ENCODE results near the gene ZNRF2.

The ZNRF2 gene

DNA sequence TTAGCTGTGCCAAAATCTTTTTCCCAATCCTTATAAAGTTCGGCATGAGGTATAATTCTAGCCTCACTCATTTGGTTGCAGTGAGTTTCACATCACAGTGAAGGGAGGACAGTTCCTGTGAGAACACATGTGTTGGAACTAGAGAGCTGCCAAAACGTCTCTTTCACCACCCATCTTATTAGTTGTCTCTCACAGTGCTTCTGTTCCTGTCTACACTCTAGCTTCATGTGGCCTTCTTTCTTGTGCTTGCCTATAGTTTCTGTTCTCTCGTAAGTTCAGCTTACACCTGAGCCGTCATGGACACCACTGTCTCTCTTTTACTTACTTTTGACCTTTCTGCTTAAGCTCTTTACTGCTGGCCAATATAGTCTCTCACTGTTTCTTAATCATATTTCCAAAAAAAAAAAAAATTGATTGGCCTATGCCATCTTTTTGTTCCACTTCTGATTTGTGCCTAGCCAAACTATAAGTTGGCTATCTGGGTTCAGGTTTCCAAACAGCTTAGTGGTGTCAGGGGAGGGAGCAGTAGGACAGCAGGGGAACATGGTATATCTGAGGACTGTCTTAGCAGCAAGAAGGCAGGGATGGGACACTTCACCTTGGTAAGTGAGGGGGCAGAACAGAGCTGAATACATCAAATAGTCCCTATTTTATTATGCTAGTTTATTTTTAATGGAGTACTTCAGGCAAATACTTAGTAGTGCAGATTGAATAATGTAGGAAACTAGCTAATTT is 38.0 kb downstream of the ZNRF2 start:
- DNase-seq (ENCODE audit: low spot score) = peak; percentile 24

DNA sequence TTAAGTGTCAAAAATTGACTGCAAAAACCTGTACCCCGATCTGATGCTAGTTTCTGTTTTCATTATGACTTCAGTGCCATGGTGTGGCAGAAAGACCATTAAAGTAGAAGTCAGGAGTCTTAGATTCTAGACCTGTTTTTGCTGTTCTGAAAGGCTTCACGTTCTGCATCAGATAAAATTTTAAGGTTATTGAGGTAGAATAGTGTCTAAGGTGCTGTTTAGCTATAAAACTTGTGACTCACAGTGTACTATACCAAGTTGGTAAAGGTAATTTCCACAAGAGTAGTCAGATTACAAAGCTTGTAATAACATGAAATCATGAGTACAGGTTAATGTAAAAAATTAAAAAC is 38.6 kb downstream of the ZNRF2 start:
- DNase-seq (ENCODE audit: low spot score) = no peak

DNA sequence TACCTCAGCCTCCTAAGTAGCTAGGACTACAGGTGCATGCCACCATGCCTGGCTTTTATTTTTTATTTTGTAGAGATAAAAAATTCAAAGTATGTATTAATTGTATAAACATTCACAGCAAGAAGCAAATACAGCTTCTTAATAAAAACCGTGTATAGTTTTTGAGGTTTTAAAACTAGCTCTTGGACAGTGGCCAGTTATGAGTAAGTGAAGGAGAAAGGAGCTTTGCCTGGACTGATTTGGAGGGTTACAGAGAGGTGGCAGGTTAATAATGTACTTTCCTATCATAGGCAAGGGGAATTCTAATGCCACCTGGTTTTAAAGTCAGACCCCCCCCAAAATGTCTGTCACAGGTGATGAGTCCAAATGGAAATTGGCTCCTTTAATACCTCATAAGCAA is 43.4 kb downstream of the ZNRF2 start:
- DNase-seq (ENCODE audit: low spot score) = no peak

DNA sequence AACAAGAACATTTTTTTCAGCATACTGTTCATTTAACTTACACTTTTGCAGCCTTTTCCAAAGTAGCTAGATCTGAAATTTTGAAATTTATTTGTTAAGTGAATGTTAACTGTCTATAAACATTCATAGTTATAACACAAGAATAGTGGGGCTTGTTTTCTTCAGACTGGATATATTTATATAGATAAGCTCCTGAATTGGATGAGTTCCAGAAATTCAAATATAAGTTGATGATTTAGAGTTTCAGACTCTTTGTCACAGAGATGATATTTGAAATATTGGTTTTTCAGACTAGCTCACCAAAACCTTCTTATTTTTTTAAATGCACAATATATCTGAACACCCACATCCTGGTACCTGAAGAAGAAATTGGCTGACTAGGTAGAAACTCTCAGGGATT is 44.0 kb downstream of the ZNRF2 start:
- DNase-seq (ENCODE audit: low spot score) = no peak

DNA sequence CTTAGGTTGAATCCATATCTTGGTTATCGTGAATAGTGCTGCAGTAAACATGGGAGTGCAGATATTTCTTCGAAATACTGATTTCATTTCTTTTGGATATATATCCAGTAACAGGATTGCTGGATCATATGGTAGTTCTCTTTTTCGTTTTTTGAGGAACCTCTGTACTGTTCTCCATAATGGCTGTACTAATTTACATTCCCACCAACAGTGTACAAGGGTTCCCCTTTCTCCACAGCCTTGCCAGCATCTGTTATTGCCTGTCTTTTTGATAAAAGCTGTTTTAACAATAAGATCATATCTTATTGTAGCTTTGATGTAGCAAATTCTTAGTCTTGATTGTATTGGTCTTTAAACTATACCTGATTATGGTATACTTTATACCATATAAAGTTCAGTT is 45.3 kb downstream of the ZNRF2 start:
- DNase-seq (ENCODE audit: low spot score) = no peak

DNA sequence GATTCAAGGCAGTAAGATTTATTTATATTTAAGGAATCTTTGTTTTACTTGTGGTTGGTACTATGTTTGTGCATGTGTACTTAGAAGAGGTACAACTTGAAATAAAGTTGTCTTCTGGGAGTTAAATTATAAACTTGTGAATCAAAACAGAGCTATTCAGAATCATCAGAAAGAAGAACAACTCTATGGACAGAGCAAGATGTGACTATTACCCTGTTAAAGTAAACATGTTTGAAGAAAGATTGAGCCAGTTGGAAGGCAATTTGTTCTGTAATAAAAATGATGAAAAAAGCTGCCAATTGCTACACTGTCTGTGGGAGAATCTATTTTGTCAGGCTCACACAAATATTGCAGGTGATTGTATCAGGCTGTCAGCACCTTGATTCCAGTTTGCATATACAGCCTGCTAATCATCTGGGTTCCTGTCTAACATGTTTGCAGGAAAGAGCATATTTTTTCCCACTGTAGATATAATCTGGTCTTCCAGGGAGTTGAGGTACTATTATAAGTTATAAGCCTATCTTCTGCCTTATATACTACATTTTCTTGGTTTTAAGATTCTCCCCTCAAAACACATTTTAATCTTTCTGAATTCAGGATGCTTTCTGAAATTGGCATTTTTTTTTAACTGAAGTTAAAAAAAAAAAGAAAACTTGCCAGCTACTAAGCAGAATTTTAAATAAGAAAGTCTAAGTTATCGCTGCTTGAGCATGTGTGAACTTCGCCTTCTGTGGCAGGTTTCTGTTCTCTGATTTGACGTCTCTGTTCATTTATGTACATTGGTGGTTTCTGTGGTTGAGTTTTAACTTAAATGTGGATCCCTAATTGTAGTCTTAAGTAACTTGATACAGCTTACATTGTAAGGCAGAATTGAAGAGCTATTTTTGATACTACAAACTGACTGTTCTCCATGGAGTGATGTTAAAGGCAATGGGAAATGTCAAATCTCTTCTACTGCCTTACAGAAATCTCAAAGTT is 46.0 kb downstream of the ZNRF2 start:
- no peak for DNase-seq (ENCODE audit: low spot score)

DNA sequence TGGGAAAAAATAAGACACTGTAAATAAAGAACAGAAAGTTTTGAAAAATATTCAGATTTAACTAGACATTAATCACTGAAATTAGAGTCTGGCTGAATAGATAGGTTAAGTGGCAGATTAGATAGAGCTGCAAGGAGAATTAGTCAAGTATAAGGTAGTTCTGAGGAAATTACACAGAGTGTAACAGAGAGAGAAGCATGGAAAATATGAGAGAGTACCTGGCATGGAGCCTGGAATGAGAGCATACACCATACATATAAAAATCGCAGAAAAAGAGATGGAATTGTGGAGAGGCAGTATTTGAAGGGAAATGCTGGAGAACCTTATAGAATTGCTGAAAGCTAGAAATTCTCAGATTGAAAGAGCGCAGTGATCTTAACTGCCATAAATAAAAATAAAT is 46.9 kb downstream of the ZNRF2 start:
- DNase-seq (ENCODE audit: low spot score) = no peak

DNA sequence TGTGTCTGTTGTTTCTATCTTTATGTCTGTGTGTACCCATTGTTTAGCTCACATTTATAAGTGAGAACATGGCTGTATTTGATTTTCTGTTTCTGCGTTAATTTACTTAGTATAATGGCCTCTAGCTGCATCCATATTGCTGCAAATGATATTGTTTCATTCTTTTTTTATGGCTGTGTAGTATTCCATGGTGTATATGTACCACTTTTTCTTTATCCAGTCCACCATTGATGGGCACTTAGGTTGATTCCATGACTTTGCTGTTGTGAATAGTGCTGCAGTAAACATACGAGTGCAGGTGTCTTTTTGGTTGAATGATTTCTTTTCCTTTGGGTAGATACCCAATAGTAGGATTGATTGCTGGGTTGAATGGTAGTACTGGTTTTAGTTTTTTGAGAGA is 48.2 kb downstream of the ZNRF2 start:
- no peak for DNase-seq (ENCODE audit: low spot score)

DNA sequence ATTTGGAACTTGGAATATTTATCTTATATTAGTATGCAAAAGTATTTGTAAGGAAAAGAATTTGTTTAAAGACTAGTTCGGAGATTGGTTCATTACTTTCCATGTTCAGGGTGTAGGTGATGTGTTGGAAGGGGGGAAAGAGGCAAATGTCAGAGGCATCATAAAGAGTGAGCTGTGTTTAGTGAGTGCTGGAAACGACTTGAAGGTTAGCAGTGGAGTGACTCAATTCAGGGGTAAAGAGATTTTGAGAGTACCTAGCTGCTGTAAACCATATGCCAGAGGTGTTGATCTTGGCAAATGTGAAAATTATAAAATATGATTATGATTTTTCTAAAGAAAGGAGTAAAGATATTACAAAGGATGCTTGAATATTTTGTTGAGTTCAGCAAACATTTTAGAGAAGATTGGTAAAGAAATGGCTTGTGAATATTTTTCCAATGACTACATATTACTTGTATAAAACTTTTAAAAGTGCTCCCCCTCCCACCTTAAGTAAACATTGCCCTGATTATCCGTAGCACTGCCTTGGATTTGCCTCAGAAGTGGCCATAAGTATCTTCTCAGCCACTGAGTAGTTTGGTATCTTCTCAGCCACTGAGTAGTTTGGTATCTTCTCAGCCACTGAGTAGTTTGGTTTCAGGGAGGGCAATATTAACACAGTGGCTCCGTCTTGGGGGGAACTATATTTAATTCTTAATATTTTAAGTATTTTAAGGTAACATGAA is 51.5 kb downstream of the ZNRF2 start:
- DNase-seq (ENCODE audit: low spot score) = no peak

DNA sequence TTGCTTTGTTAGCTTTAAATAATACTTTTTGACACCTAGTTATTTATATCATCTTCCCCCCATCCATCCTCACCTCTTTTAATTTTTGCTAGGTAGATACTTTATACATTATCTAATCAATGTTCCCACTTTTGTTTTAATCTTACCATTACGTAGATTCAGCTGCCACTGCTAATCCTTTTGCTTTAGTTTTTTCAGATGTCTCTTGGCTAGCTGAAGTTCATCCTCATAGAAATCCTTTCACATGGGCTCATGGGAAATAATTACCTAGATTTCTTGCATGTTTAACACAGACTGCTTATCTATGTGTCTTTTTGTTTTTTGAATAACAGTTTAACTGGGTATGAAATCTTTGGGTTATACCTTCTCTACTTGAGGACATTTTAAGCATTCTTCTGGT is 60.1 kb downstream of the ZNRF2 start:
- DNase-seq (ENCODE audit: low spot score) = no peak

DNA sequence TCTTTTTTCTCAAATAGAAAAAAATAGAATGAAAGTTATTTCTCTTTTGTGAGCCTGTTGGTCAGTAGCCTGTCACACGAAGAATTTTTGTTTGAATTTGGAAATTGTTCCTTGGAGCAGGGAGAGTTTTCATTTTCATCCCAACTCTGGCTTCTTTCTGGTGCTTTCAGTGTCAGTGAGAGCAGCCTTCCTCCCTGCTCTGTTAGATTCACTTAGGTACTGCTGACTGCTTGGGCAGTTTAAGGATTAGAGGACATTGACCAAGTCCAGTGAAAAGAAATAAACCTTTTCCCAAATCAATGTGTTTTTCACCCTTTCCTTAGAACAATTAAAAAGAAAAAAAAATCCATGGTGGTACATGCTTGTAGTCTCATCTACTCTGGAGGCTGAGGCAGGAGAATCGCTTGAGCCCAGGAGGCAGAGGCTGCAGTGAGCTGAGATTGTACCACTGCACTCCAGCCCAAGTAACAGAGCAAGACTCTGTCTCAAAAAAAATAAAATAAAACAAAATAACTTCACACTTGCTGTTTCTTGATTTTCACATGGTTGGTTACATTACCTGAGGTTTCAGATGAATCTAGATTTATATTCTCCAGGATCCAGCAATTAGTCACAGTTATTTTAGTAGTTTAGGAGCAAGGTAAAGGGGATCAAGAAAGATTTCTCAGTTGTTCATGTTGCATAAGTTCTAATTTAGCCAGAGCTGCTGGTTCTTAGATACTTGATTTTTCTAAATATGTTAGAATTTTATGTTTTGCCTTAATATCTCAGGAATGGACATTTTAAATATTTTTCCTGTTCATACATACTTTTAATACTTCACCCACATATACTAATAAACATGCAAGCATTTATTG is 63.1 kb downstream of the ZNRF2 start:
- DNase-seq (ENCODE audit: low spot score) = no peak

DNA sequence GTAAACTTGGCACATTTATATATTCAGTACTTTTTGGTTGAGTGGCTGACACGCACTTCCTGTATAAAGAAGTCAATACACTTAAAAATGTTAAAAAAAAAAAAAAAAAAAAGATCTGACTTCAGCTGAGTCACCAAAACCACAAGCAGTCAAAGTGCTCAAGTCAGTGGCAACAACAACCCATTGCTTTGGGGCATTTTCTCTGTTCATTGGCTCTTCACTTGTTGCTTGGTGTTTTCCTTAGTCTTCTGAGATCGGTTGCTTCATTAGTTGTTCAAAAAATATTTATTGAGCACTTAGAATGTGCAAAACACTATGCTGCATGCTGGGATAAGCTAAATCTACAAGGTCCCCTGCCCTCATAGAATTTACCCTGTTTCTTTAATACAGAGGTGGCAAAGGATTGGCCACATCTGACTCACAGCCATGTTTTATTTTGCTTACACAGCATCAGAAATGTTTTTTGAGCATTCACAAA is 63.7 kb downstream of the ZNRF2 start:
- DNase-seq (ENCODE audit: low spot score) = no peak

DNA sequence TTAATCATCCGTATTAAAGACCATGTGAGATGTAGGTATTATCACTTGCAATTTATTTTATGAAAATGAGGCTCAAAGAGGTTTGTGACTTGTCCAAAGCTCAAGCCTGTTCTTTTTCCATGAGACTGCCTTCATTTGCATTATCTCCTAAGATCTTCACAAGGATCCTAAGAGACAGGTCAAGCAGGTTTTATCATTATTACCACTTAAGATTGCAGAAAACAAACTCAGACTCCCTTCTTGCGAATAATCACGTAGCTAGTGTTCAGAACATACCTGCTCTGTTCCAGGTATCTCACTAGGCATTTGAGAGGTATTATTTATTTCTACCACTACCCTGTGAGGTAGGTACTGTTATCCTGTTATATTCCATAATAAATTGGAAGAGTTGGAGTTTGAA is 64.8 kb downstream of the ZNRF2 start:
- DNase-seq (ENCODE audit: low spot score) = no peak

DNA sequence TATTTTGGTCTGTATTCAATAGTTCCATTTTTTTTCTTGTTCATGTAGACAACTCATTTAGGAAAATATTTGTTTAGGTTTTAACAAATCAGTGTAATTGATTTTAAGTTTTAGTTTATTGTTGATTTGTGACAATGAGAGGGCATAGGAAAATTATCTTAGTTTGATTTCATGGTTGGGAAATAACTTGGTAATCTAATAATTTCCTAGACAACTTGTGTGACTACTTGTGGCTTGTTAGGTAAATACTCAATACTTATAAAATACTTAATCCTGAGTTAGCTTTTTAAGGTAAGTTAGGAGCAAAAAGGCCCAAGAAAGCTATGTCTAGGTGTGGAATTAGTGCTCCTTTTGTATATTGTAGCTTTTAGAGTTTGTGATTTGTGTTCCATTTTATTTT is 65.4 kb downstream of the ZNRF2 start:
- DNase-seq (ENCODE audit: low spot score) = no peak

DNA sequence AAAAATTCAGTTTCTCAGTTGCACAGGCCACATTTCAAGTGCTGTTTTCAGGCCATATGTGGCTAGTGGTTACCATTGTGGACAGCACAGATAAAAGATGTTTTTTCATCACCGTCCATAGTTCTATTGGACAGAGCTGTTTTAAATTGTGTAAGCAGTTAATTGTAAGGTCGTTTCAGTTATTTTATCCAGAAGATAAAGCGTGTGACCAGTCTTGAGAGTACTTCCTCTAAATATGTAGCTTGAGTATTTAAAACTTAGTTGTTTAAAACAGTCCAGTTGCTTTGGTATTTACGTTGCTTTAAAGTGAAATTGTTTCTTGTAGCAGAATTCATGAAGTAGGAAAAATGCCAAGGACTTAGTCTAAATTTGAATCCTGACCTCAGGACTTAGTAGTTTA is 66.9 kb downstream of the ZNRF2 start:
- DNase-seq (ENCODE audit: low spot score) = no peak

DNA sequence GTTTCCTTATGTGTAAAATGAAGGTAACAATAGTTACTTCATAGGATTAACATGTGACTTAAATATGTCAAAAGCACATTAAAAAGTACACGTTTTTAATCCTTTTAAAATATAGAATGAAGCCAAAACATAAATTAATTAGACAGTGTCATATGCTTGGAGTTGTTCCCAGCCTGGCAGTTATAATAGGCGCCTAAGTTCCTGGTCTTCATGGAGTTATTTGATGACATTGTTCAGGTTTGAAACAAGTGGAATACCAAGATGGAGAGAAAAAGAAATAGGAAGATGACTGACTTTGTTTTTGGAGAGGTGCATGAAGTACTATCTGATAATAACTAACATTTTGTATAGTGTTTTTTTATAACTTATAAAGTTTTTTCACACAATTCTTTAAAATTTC is 67.3 kb downstream of the ZNRF2 start:
- no peak for DNase-seq (ENCODE audit: low spot score)

DNA sequence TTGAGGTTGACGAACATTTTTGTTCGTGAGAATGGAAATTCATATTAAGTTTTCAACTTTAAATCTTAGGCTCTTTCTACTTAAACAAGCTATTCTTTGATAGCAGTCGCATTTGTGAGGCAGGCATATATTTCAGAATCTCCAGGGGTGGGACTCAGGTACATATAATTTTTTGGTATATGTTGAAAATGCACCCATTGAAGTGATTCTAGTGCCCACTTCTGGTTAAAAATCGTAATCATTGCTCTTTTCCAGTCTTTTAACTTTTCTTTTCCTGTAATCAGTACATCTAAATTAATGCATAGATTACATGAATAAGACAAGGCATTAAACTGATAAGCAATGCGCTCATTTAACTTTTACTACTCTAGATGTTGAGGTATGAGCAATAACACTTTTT is 67.8 kb downstream of the ZNRF2 start:
- no peak for DNase-seq (ENCODE audit: low spot score)

DNA sequence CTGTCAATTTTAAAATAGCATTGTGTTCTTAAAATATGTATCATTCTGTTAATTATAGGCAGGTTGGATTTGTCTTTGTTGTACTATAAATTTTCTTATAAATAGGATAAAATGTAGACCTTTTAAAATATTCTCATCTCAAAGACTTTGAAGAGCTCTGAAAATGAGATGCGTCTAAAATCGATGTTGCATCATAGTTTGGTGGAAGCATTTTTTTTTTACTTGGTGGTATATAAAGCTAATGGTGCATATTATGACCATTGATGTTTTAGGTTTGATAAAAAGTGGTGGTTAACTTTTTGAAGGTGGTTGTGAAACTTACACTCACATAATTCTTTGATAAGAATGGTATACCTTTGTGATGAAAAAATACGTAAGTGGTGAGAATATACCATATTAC is 69.1 kb downstream of the ZNRF2 start:
- DNase-seq (ENCODE audit: low spot score) = no peak

DNA sequence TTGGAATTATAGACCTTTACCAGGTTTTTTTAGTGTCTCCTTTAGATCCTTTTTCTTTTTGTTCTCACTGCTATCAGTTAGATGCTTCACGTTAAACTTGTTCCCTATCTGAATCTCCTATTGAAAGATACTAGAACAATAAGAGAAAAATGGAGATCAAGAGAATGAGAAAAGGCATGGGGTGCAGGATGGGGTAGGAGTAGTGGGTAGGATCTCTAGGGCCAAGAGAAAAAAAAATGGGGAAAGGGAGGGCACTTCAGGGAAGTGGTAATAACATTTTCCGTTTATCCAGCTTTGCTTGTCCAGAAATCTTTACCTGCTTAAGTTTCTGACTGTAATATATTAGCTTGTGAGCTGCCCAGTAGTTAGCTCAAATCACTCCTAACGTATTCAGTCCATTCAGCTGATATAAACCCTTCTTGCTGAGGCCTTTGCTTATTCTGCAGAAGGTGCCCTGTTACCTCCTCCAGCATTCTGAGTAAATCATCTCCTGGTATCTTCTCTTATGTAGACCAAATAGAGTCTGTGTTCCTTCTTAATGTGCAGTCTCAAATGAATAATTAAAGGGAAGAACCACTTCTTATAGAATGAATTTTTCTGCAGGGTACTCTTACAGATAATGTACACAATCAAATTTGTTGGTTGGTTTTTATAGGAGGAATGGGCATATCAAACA is 69.7 kb downstream of the ZNRF2 start:
- no peak for DNase-seq (ENCODE audit: low spot score)

DNA sequence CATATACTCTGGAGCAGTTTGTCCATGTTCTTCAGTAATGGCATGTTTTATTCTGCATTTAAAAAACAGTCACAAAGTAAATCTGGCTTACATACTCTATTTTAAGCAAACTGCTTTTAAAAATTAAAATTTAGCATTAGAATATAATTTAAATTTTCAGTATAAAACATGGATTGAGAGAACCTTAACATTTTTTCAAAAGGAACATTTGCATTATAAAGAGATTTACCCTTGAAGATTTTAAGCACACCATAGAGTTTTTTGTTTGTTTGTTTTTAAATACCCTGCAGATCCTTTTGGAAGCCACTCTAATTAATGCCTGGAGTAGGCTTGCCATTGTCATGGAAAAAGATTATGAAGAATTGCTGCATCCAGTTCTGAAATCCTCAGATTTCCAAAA is 70.4 kb downstream of the ZNRF2 start:
- no peak for DNase-seq (ENCODE audit: low spot score)

DNA sequence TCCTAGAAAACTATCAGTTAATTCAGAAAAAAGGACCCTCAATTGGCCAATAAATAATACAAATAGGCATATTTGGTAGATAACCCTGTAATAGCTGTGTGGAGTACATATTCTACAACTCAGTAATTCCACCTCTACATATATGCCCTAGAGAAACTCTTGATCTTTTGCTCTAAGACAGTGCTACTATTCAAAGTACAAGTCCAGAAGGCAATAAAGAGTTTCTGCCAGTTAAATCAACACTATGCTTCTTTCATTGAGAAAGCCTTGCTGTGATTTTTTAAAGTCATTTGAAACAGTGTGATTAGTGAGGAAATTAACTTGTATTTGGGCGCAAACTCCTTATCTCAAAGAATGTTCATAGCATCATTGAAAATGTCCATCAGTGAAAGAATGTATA is 75.6 kb downstream of the ZNRF2 start:
- DNase-seq (ENCODE audit: low spot score) = no peak

Measured in globus pallidus (tissue), 1 donor.